GM21381 (cell line): ENCODE results near the gene POLR2E.
"Not testable (repeated sequence)": the region's sequence is repeated elsewhere in the genome, so short reads cannot be mapped to it uniquely, and the experiment has no call there.

Experiments used
- ATAC-seq: cut with Tn5 transposase; IDR thresholded peaks from one replicate; pipeline ENCODE4 v1.9.1; 2021; ENCODE audit warnings: mild to moderate bottlenecking, moderate library complexity; ENCODE audit not compliant: unreplicated experiment

Gene POLR2E

DNA sequence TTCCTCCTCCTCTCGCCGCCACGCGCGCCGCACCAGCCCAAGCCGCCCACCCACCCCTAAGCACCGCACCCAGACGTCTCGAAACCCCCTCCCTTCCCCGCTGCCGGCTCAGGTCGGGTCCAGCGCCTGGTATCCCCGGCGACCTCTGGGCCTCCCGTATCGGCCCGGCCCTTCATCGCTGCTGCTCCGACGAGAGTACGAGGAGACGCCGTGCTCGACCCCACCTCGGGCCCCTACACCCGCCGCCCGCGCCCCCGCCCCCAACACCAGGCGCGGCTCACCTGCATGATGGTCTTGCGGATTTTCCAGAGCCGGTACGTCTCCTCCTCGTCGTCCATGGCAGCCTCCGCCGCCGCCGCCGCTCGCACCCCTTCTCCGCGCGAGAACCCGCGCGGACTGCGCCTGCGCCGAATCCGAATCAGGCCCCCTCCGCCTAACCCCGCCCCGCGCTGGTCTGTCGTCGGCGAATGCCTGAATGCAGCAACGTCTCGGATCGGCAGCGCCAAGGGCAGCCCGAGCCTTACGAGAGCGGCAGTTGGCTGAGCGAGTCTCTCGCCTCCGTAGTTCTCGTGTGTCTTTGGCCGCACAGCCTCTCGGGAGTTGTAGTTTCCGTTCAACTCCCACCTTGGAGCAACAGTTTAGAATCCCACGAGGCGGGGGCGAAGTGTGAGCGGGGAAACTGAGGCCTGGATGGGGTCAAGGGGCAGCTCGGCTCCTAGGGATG lies at the start of gene POLR2E:
TSS of gene POLR2E (minus strand) at position 398 of the 724 bp plus-strand sequence. CDS start at position 338, 60 bp downstream.
- ATAC-seq = peak; percentile 92

DNA sequence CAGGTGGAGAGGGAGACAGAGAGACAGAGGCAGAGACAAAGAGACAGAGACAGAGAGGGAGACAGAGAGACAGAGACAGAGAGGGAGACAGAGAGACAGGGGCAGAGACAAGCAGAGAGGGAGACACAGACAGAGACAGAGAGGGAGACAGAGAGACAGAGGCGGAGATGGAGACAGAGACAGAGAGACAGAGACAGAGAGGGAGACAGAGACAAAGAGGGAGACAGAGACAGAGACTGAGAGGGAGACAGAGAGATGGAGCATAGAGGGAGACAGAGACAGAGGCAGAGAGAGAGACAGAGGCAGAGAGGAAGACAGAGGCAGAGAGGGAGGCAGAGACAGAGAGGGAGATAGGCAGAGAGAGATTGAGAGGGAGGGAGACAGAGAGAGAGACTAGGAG lies 49.6 kb upstream of the POLR2E start:
- no peak for ATAC-seq

DNA sequence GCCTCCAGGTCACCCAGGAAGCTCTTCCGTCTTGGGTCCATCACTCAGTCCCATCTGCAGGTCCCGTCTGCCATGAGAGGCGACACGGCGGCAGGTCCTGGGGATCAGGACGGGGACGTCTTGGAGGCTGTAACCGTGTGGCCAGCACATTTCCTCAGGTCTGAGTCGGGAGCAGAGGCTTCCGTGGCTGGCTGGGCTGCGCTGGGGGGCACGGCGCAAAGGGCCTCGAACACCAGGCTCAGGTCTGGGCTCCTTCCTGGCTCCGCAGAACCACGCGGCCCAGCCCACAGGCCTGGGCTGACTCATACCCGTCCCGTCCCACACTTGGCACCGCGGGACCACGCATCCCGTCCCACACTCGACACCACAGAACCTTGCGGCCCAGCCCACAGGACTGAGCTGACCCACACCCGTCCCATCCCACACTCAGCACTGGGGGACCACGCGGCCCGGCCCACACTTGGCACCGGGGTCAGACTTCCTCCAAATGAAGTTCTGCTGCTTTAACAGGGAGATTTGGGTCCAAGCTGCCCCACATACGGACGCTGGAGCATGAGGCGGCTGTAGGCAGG lies 48.7 kb upstream of the POLR2E start:
- no peak for ATAC-seq

DNA sequence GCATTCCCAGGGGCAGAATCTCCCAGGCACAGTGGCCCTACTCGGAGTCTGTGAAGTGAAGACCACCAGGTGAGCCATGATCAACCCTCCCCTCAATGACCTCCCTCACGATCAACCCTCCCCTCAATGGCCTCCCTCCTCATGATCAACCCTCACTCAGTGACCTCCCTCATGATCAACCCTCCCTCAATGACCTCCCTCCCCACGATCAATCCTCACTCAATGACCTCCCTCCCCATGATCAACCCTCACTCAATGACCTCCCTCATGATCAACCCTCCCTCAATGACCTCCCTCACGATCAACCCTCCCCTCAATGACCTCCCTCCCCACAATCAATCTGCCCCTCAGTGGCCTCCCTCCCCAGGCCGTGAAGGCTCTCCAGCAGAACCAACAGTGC lies 46.8 kb upstream of the POLR2E start:
- no peak for ATAC-seq

DNA sequence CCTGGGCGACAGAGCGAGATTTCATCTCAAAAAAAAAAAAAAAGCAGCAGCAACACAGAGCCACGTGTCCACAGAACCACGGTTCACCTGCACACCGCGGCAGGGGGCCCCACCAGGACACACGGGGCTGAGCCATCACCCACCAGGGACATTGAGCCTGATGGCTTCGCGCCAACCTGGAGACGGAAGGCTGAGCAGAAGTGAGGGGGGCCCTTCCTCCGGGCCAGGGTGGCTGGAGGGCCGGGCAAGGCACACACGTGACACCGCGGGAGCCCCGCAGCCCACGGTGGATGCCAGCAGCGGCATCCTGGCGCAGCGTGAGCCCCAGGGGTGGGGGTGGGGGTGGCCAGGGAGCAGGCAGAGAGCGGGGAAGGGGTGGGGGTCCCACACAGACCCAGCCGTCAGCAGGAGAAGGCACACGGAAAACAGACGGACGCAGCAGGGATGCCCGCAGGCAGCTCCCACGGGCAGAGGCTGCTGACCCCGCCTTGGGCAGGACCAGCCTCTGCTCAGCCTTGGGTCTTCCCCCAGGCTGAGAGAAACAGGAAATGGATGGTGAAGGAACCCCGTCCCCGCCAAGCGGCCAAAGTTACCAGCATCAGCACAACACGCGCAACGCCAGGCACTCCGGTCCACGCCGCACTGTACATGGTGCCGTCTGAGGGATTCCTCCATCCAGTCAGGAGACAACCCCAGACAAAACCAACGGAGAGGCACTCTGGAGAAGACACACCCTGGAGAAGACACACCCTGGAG lies 45.3 kb upstream of the POLR2E start:
- ATAC-seq = no peak

DNA sequence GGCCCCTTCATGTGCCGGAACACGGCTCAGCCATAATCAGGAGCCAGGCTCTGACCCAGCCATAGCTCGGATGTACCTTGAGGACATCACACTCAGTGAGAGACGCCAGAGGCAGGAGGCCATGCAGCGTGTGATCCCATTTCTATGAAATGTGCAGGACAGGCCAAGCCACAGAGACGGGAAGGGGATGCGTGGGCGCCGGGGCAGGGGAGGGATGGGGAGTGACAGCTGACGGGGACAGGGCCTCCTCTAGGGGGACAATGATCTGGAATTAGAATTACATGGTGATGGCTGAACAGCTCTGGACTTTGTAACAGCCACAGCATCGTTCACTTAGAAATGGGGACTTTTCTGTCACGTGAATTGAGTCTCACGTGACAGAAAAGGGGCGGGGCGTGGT lies 44.0 kb upstream of the POLR2E start:
- no peak for ATAC-seq

DNA sequence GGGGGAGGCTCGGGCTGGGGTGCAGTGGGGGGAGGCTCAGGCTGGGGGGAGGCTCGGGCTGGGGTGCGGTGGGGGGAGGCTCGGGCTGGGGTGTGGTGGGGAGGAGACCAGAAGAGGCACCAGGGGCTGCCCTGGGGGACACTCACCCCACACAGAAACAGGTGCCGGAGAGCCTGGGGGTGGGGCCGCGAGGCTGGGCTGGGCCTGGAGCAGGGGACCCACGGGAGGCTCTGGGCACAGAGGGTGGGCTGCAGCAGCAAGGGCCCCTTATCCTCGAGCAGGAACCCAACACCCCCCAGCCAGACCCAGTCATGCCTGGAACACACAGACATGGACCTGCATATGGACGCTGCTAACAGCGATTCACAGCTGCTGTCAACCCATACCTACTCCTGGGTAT lies 42.9 kb upstream of the POLR2E start:
- no peak for ATAC-seq

DNA sequence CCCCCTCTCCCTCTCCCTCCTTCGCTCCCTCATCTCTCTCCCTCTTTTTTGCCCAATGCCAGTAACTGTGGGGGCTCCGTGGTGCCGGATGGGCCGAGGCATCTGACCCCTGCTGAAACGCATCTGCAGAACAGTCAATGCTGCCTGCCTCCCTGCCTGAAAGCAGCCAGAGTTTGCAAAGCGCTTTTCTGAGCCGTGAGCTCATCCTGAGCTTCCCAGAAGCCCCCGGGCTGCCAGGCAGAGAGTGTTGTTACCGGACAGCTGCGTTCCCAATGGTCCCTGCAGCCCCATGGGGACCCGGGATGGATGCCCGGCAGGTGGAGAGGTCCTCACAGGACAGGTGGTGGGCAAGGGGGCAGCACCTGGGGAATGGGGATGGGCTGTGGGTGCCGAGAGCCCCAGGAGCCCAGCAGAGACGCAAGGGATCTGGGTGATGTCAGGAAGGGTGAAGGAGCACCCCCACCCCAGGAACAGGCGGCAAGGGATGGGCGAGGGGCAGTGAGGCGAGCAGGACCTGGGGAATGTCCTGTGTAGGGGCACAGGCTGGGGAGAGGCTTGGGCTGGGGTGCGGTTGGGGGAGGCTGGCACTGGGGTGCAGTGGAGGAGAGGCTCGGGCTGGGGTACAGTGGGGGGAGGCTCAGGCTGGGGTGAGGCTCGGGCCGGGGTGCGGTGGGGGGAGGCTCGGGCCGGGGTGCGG lies 41.6 kb upstream of the POLR2E start:
- ATAC-seq = no peak

DNA sequence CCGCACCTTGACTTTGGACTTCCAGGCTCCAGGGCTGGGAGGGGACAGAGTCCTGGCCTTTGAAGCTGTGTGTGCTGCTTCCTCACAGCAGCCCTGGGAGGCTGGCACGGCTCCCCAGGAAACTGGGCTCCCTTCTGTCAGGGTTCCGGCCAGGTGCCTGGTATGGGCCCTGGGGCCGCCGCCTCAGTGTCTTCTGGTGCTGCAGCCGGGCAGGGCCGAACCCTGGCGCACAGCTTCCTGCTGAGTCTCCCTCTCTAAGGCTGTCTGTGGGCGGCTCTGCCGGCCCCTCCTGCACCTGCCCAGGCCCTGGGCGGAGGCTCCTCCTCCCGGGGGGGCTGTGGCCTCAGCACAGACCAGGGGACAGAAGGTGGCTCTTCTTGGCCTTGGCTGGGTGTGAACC lies 41.0 kb upstream of the POLR2E start:
- ATAC-seq = no peak

DNA sequence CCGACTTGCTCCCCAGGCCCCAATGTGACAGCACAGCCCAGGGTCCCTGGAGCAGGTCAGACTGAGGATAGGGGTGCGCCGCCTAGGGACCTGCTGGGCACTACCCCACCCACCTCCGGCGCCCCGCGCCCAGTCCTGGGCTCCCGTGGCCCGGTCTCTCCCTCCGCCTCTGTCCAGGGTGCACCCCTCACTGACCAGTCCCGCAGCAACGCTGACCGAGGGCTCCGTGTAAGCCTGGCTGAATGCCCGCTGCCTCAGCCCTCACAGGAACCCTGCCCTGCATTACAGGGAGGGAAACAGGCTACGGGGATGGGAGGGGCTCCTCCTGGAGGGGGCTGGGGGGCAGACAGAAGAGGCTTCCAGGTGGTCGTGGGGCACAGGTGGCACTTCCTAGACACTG lies 40.3 kb upstream of the POLR2E start:
- ATAC-seq = no peak

DNA sequence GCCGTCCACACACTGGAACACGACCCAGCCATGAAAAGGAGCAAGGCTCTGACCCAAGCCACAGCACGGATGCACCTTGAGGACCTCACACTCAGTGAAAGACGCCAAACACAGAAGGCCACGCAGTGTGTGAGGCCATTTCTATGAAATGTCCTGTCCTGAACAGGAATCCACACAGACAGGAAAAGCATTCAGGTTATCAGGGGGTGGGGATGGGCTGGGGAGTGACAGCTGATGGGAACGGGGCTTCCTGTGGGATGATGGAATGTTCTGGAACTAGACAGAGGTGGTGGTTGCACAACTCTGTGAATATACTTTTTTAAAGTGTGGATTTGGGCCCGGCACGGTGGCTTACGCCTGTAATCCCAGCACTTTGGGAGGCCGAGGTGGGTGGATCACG lies 39.3 kb upstream of the POLR2E start:
- no peak for ATAC-seq

DNA sequence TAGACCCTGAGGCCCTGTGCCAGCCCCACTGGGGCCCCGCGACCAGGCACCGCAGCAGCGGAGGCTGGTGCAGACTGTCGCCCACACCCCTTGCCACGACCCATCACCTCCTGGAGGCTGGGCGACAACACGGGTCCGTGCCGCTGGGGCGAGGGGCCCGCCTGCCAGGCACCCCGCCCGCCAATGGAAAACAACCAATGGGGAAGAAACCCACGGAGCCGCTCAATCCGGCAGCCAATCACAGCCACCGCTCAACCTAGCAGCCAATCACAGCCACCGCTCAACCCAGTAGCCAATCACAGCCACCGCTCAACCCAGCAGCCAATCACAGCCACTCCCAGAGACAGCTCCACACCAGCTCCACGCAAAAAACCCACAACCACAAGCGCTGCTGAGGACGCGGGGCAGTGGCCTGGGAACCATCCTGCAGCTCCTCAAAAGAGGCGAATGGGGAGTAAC lies 38.3 kb upstream of the POLR2E start:
- ATAC-seq = peak; percentile 34

DNA sequence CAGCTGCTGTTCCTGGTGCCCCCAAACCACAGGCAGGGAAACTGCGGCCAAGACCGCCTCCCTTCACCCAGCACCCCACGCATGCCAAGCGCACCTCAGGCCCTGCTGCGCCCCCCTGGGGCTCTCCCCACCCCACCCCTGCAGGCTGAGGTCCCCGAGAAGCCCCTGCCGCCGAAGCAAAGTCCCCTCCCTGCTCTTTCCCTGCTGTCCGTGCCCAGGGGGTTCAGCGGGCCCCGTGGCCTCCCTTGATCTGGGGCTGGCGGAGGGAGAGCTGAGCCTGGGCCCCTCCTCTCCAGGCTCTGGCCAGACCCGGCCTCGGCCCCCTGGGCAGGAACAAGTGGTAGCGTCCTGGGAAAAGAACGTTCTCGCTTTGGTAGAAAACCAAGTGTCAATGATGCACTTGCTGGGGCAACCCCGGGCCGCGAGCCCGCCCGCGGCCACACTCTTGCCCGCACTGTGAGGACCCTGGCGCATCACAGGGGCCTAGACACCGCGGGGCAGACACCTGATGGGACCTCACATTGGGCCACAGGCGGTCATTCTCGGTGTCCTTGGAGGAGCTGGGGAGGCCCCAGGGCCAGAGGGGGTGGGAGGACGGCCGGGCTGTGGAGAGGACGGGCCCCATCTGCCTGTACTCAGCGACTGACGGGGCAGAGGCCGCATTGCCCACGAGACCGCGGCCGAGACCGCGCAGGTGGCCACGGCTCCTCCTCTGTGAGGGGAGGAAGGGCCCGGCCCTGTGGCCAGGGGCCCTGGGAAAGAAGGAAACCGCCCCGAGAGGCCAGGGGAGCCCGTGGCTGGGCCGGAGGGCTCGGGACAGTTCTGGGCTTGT lies 37.6 kb upstream of the POLR2E start:
- ATAC-seq = no peak

DNA sequence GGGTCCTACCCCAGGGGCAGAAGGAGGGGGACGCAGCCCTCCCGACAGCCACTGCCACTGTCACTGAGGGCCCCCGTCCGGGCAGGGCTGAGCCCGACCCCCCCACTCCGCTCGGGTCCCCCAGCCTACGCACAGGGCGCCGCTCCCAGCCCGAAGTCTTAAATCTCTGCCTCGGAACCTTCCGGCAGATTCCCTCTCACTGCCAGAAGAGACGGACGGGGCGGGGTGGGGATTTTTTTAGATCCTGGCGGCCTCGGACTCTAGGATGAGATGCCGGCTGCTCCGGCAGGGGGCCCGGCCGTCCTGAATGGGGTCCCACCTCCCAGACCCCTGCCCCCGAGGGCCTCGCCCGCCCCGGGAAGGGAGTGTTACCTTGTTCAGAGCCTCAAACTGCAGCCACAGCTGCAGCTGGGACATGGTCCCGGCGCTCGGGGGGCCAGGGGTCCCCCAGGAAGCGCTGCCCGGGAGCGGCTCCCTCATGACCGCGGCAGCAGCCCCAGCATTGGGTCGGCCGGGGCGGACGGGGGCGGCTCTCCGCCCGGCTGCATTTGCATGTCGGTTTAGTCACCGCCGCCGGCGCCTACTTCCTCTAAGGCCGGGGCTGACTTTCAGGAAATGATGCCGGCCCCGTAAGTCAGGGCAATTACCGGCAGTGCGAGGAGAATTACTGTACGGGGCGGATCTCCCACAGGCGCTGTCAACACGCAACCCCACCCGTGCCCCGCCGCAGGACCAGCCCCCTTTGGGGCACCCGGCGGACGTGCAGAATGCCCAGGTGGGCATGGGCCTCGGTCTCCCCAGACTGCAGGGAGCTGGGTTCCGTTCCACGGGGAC lies 36.8 kb upstream of the POLR2E start:
- ATAC-seq = peak; percentile 40

DNA sequence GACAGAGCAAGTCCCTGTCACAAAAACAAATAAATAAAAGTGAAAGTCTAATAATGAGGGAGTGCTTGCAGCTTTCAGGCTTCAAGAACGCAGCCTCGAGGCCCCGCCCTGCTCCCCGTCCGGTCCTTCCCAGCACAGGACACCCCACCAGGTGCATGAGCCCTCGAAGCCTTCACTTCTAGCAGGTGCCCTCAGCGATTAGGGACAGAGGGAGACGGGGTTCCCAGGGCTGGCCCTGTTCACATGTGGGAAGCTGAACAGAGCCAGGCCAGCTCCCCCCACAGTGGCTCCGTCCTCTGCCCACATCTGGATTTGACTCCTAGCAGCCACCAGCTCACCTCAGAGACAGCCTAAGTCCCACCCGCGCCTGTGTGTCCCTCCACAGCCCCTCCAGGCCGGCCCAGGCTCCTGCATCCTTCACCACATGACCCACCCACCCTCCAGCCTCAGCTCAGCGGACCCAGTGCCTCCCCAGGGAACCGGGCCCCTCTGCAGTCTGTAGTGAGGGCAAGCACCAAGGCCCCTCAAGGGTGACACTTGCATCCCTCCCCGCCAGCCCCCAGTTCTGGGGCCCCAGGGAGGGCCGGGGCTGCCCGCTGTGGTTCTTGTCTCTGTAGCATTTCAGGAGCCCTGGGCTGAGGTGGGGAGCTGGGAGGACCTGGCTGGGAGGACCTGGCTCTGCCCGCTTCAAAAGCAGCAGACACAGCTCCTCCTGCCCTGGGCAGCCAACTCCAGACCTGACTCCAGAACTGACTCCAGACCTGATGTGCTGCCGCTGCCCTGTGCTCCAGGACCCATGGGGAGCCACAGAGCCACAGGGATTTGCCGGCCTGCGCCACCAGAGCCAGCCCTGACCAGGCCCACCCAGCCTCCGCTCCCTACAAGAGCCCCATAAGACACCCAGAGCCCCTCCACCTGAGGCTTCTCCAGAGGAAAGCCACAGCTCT lies 35.9 kb upstream of the POLR2E start:
- ATAC-seq = no peak

DNA sequence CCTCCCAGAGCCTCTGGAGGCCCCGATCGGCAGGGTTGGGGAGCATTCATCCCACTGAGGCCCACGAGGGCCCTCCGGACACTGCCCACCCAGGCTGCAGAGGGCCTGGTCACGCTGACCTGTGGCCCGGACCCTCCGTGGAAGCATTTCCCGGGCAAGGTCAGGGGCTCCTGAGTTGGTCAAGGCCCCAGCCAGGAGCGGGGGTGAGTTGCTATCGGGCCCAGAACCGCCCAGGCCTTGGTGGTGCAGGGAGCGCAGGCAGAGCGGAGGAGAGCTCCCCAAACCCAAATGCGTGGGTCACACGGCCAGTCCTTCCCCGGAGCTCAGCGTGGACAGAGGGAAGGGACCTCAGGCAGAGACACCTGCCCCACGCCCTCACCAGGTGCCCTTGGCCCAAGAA lies 34.4 kb upstream of the POLR2E start:
- no peak for ATAC-seq

DNA sequence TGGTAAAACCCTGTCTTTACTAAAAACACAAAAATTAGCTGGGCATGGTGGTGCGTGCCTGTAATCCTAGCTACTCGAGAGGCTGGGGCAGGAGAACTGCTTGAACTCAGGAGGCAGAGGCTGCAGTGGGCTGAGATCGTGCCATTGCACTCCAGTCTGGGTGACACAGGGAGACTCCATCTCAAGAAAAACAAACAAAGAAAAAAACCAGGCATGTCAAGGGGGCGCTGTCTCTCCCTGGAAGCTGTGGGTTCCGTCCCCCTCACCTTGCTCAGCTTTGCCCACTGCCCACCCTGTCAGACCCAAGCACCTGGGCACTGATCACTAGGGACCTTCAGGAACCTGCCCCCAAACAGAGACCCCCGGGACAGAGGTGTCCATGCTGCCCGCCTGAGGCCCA lies 33.9 kb upstream of the POLR2E start:
- not testable (repeated sequence) for ATAC-seq

DNA sequence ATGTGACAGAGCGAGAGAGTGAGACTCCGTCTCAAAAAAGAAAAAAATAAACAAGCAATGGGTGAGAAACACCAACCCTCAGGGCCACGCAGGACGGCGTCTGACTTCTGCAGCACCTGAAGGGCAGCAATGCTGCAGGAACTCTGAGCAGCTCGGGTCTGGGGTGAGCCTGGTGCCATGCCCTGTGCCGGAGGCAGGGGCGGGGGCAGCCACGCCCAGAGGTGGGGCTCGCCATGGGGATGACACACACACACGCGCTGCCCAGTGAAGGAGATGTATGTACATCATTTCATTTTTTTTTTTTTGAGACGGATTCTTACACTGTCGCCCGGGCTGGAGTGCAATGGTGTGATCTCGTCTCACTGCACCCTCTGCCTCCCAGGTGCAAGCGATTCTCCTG lies 32.9 kb upstream of the POLR2E start:
- no peak for ATAC-seq
